Measurements from ENCODE around the gene TNFSF13.
A peak's percentile ranks its signal among the peaks of the same experiment; 100 is the strongest.

Gene TNFSF13

DNA sequence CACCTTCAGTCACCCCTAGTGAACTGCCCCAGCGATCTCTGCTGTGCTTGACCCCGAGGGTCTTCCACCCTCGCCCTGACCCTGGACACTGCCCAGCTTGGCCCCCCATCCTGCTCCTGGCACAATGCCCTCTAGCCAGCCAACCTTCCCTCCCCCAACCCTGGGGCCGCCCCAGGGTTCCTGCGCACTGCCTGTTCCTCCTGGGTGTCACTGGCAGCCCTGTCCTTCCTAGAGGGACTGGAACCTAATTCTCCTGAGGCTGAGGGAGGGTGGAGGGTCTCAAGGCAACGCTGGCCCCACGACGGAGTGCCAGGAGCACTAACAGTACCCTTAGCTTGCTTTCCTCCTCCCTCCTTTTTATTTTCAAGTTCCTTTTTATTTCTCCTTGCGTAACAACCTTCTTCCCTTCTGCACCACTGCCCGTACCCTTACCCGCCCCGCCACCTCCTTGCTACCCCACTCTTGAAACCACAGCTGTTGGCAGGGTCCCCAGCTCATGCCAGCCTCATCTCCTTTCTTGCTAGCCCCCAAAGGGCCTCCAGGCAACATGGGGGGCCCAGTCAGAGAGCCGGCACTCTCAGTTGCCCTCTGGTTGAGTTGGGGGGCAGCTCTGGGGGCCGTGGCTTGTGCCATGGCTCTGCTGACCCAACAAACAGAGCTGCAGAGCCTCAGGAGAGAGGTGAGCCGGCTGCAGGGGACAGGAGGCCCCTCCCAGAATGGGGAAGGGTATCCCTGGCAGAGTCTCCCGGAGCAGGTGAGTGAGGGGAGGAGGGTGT is at the start of gene TNFSF13:
TSS of gene TNFSF13 (plus strand) at position 207 of the 776 bp plus-strand sequence. CDS start at position 497, 290 bp downstream.
- Histone ChIP-seq H3K4me1 (peaks cover 9% of the 10 kb centered on the region), H3K36me3 (replicated peaks) (peaks cover 3% of the 10 kb centered on the region), H3K27me3 (ENCODE audit: low read depth) (no peaks in the 10 kb centered on the region), H3K4me3 (no peak within 1 kb of the TSS), H3K9me3 (no peaks in the 10 kb centered on the region)
- DNase-seq (ENCODE audit: low spot score in 2 of 2), result no peak
- in situ Hi-C loops (cut with MboI; ENCODE audit: low sequenced_read_pairs), result no loop called here

GRCh38 chr17:7508846-7509245 is 49.7 kb upstream of the TNFSF13 start:
- Histone ChIP-seq H3K36me3 (replicated peaks) (peaks cover 92% of the 10 kb centered on the region), H3K4me3 (no peak overlapping the region), H3K27me3 (ENCODE audit: low read depth) (no peaks in the 10 kb centered on the region), H3K9me3 (no peaks in the 10 kb centered on the region), H3K4me1 (no peaks in the 10 kb centered on the region)
- in situ Hi-C loops (cut with MboI; ENCODE audit: low sequenced_read_pairs), result no loop called here
- DNase-seq (ENCODE audit: low spot score in 2 of 2), result no peak

- in situ Hi-C loops (cut with MboI; ENCODE audit: low sequenced_read_pairs), result no loop called here
- Histone ChIP-seq H3K27me3 (ENCODE audit: low read depth) (no peaks in the 10 kb centered on the region), H3K9me3 (no peaks in the 10 kb centered on the region), H3K4me1 (no peaks in the 10 kb centered on the region), H3K36me3 (replicated peaks) (peaks cover 90% of the 10 kb centered on the region), H3K4me3 (no peak overlapping the region)
- DNase-seq (ENCODE audit: low spot score in 2 of 2), result no peak
Observed at GRCh38 chr17:7509937-7510336, 48.6 kb upstream of the TNFSF13 start.

- Histone ChIP-seq H3K4me1 (no peaks in the 10 kb centered on the region), H3K4me3 (no peak overlapping the region), H3K36me3 (replicated peaks) (peaks cover 78% of the 10 kb centered on the region), H3K9me3 (no peaks in the 10 kb centered on the region), H3K27me3 (ENCODE audit: low read depth) (no peaks in the 10 kb centered on the region)
- in situ Hi-C loops (cut with MboI; ENCODE audit: low sequenced_read_pairs), result no loop called here
- DNase-seq (ENCODE audit: low spot score in 2 of 2), result no peak
Observed at GRCh38 chr17:7511108-7511507, 47.4 kb upstream of the TNFSF13 start.

GRCh38 chr17:7512105-7512504 is 46.4 kb upstream of the TNFSF13 start:
- Histone ChIP-seq H3K9me3 (no peaks in the 10 kb centered on the region), H3K4me3 (no peak overlapping the region), H3K36me3 (replicated peaks) (peaks cover 73% of the 10 kb centered on the region), H3K27me3 (ENCODE audit: low read depth) (no peaks in the 10 kb centered on the region), H3K4me1 (no peaks in the 10 kb centered on the region)
- in situ Hi-C loops (cut with MboI; ENCODE audit: low sequenced_read_pairs), result no loop called here
- DNase-seq (ENCODE audit: low spot score in 2 of 2), result no peak

DNA sequence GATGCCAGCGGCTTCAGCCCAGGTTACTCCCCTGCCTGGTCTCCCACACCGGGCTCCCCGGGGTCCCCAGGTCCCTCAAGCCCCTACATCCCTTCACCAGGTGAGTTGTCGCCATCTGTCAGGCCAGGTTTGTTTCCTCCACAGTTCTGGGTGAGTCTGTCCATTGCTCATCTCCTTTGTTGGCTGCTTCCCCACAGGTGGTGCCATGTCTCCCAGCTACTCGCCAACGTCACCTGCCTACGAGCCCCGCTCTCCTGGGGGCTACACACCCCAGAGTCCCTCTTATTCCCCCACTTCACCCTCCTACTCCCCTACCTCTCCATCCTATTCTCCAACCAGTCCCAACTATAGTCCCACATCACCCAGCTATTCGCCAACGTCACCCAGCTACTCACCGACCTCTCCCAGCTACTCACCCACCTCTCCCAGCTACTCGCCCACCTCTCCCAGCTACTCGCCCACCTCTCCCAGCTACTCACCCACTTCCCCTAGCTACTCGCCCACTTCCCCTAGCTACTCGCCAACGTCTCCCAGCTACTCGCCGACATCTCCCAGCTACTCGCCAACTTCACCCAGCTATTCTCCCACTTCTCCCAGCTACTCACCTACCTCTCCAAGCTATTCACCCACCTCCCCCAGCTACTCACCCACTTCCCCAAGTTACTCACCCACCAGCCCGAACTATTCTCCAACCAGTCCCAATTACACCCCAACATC is 45.6 kb upstream of the TNFSF13 start:
- in situ Hi-C loops (cut with MboI; ENCODE audit: low sequenced_read_pairs), result no loop called here
- no peaks in the 10 kb centered on the region for H3K27me3 ChIP-seq (ENCODE audit: low read depth)
- peaks cover 66% of the 10 kb centered on the region for H3K36me3 ChIP-seq (replicated peaks)
- no peaks in the 10 kb centered on the region for H3K9me3 ChIP-seq
- no peaks in the 10 kb centered on the region for H3K4me1 ChIP-seq
- no peak for DNase-seq (ENCODE audit: low spot score in 2 of 2)
- no peak overlapping the region for H3K4me3 ChIP-seq

DNA sequence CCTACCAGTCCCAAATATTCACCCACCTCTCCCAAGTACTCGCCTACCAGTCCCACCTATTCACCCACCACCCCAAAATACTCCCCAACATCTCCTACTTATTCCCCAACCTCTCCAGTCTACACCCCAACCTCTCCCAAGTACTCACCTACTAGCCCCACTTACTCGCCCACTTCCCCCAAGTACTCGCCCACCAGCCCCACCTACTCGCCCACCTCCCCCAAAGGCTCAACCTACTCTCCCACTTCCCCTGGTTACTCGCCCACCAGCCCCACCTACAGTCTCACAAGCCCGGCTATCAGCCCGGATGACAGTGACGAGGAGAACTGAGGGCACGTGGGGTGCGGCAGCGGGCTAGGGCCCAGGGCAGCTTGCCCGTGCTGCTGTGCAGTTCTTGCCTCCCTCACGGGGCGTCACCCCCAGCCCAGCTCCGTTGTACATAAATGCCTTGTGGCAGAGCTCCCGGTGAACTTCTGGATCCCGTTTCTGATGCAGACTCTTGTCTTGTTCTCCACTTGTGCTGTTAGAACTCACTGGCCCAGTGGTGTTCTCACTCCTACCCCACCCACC is 44.6 kb upstream of the TNFSF13 start:
- no peak overlapping the region for H3K4me3 ChIP-seq
- peaks cover 57% of the 10 kb centered on the region for H3K36me3 ChIP-seq (replicated peaks)
- no peaks in the 10 kb centered on the region for H3K4me1 ChIP-seq
- in situ Hi-C loops (cut with MboI; ENCODE audit: low sequenced_read_pairs), result no loop called here
- DNase-seq (ENCODE audit: low spot score in 2 of 2), result no peak
- no peaks in the 10 kb centered on the region for H3K27me3 ChIP-seq (ENCODE audit: low read depth)
- no peaks in the 10 kb centered on the region for H3K9me3 ChIP-seq

DNA sequence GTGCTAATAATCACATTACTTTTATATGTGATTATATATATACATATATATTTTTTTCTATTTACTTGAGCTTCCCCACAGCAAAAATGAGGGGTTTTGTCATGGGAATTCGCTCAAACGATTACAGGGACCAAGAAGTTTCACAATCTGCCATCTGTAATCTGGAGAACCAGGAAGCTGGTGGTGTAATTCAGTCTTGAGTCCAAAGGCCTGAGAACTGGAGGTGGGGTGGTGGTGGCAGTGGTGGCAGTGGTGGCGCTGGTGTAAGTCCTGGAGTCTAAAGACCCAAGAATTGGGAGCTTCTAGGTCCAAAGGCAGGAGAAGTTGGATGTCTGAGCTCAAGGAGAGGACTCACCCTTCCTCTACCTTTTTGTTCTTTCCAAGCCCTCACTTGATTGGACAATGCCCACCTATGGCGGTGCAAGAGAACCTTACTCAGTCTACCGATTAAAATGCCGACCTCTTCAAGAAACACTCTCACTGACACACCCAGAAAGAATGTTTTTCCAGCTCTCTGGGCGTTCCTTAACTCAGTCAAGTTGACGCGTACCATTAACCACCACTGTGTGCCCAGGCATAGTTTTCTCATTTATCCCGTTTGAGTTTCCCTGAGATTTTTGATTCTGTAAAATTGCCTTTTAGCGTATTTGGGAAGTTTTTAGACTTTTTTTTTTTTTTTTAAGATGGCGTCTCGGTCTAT is 42.5 kb upstream of the TNFSF13 start:
- peaks cover 35% of the 10 kb centered on the region for H3K36me3 ChIP-seq (replicated peaks)
- no peak for DNase-seq (ENCODE audit: low spot score in 2 of 2)
- in situ Hi-C loops (cut with MboI; ENCODE audit: low sequenced_read_pairs), result no loop called here
- H3K9me3 ChIP-seq, result no peaks in the 10 kb centered on the region
- H3K4me3 ChIP-seq, result no peak overlapping the region
- no peaks in the 10 kb centered on the region for H3K4me1 ChIP-seq
- H3K27me3 ChIP-seq (ENCODE audit: low read depth), result no peaks in the 10 kb centered on the region

- peak; percentile 72 to 80 for DNase-seq (ENCODE audit: low spot score in 2 of 2)
Observed at GRCh38 chr17:7523033-7523432, 35.5 kb upstream of the TNFSF13 start.

GRCh38 chr17:7528842-7529241 is 29.7 kb upstream of the TNFSF13 start:
- no peaks in the 10 kb centered on the region for H3K27me3 ChIP-seq (ENCODE audit: low read depth)
- no peak overlapping the region for H3K4me3 ChIP-seq
- DNase-seq (ENCODE audit: low spot score in 2 of 2), result no peak
- in situ Hi-C loops (cut with MboI; ENCODE audit: low sequenced_read_pairs), result no loop called here
- no peaks in the 10 kb centered on the region for H3K36me3 ChIP-seq (replicated peaks)
- no peaks in the 10 kb centered on the region for H3K9me3 ChIP-seq
- peaks cover 16% of the 10 kb centered on the region for H3K4me1 ChIP-seq

More at GRCh38 chr17:7523033-7523432, 35.5 kb upstream of the TNFSF13 start:
- in situ Hi-C loops (cut with MboI; ENCODE audit: low sequenced_read_pairs), result no loop called here
- H3K27me3 ChIP-seq (ENCODE audit: low read depth), result no peaks in the 10 kb centered on the region
- no peak overlapping the region for H3K4me3 ChIP-seq
- H3K36me3 ChIP-seq (replicated peaks), result no peaks in the 10 kb centered on the region
- H3K4me1 ChIP-seq, result peaks cover 4% of the 10 kb centered on the region; the same call in 1 of the 2 replicates
- H3K9me3 ChIP-seq, result no peaks in the 10 kb centered on the region

DNA sequence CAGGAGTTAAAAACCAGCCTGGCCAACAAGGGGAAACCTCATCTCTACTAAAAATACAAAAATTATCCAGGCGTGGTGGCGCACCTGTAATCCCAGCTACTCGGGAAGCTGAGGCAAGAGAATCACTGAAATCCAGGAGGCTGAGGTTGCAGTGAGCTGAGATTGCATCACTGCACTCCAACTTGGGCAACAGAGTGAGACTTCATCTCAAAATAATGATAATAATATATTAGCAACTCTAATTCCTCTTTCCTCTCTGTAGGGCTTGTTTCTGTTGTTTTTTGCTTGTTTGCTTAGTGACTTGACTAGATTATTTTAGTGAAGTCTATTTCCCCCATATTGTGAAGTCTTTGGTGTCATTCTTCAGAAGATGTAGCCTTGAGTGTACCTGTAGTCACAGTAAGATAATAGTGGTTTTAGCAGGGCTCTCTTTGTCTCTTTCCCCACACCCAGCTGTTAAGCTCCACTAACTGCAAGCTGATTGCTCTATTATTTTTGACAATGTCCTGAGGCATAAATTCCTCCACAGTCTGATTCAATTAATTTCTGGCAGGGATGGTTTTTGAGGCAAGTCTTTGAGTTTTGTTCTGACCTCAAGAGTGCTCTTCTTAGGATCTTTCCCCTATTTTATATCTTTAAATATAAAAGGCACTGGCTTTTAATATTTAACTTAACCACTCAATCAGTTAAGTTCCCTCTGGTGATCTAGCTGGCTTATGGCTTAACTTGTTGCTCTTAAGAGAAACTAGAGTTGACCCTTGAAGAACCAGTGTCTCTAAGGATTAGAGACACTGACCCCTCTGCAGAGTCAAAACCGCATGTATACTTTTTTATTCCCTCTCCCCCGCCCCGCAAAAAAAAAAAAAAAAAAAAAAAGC is 28.3 kb upstream of the TNFSF13 start:
- no peaks in the 10 kb centered on the region for H3K36me3 ChIP-seq (replicated peaks)
- H3K4me1 ChIP-seq, result peaks cover 16% of the 10 kb centered on the region
- H3K27me3 ChIP-seq (ENCODE audit: low read depth), result no peaks in the 10 kb centered on the region
- H3K4me3 ChIP-seq, result no peak overlapping the region
- in situ Hi-C loops (cut with MboI; ENCODE audit: low sequenced_read_pairs), result no loop called here
- no peaks in the 10 kb centered on the region for H3K9me3 ChIP-seq
- DNase-seq (ENCODE audit: low spot score in 2 of 2), result peak; percentile 48 to 87

GRCh38 chr17:7538050-7538449 is 20.5 kb upstream of the TNFSF13 start:
- no peaks in the 10 kb centered on the region for H3K36me3 ChIP-seq (replicated peaks)
- no peaks in the 10 kb centered on the region for H3K27me3 ChIP-seq (ENCODE audit: low read depth)
- no peak overlapping the region for H3K4me3 ChIP-seq
- in situ Hi-C loops (cut with MboI; ENCODE audit: low sequenced_read_pairs), result no loop called here
- no peak for DNase-seq (ENCODE audit: low spot score in 2 of 2)
- peaks cover 10% of the 10 kb centered on the region for H3K4me1 ChIP-seq
- peaks cover 10% of the 10 kb centered on the region for H3K9me3 ChIP-seq

Measured in HAP-1 (cell line).